Measurements from ENCODE around the gene PNMA6F. TPM values are rescaled to one million over a fixed set of nuclear protein-coding genes. Genes with fewer than 3 reads are reported as not detected.

The PNMA6F gene
- total and polyA plus RNA-seq, 4 donors, result not detected

DNA sequence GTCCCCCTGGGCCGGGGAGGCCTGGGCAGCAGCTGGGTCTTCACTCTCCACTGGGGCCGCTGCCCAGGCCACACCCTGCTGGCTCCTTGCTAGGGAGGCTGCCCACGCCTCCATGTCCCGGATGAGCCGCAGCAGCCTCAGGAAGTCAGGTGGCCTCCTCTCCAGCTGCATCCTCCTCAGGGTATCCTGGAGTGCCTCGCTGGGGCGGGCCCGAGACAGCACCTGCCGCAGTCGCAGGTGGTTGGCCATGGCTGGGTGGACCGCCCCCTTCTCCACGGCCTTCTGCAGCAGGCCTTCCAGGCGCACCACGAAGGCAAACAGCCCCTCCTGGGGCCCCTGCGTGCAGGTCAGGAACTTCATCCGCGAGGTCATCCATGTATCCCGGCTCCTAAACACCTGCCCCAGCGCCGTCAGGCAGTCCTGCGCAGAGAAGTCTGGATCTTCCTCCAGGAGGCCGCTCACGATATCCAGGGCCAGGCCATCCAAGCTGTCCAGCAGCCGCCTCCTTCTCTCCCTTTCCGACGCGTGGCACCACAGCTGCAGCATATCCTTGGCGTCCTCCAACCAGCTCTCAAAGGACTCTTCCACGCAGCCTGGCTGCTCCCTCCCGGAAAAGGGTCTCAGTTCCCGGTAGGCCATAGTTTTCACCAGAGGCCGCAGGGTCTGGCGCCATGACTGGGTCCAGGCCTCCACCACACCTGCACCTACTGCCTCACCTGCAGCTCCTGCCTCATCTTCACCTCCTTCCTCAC is 2.1 kb downstream of the PNMA6F start:
- Histone ChIP-seq H3K36me3 (ENCODE audit: control insufficient read depth in 4 of 4, insufficient read depth in 4 of 4, low read length in 4 of 4) (no peaks in the 10 kb centered on the region), H3K9ac (ENCODE audit: insufficient read depth in 1 of 2, low read length in 2 of 2) (no peak overlapping the region), H3K4me3 (no peak overlapping the region), H3K9me3 (ENCODE audit: control insufficient read depth in 4 of 4, insufficient read depth in 3 of 4, low read length in 3 of 4) (peaks cover 0 to 6% (median 0%) of the 10 kb centered on the region in 4 donors), H3K27me3 (ENCODE audit: control insufficient read depth in 3 of 3, insufficient read depth in 3 of 3, low read length in 2 of 3) (peaks cover 0 to 15% (median 2%) of the 10 kb centered on the region in 3 donors), H3K27ac (ENCODE audit: low read depth in 1 of 2, low read length in 1 of 2) (no peak overlapping the region), H3K4me1 (ENCODE audit: control insufficient read depth in 5 of 5, insufficient read depth in 5 of 5, low read length in 5 of 5) (no peaks in the 10 kb centered on the region)
- ATAC-seq (ENCODE audit: insufficient read depth, low FRiP score) (no peak), DNase-seq (peak; percentile 32 to 50 (median 39))
- TF ChIP-seq, protein P1, sequence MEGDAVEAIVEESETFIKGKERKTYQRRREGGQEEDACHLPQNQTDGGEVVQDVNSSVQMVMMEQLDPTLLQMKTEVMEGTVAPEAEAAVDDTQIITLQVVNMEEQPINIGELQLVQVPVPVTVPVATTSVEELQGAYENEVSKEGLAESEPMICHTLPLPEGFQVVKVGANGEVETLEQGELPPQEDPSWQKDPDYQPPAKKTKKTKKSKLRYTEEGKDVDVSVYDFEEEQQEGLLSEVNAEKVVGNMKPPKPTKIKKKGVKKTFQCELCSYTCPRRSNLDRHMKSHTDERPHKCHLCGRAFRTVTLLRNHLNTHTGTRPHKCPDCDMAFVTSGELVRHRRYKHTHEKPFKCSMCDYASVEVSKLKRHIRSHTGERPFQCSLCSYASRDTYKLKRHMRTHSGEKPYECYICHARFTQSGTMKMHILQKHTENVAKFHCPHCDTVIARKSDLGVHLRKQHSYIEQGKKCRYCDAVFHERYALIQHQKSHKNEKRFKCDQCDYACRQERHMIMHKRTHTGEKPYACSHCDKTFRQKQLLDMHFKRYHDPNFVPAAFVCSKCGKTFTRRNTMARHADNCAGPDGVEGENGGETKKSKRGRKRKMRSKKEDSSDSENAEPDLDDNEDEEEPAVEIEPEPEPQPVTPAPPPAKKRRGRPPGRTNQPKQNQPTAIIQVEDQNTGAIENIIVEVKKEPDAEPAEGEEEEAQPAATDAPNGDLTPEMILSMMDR (IDR thresholded peaks at IDR 0.05; ENCODE audit: control extremely low read depth, extremely low read depth), result no peak
- WGBS, 2 donors, result 82 to 95% methylated on average over 16 to 33 of the region's 33 CpGs

DNA sequence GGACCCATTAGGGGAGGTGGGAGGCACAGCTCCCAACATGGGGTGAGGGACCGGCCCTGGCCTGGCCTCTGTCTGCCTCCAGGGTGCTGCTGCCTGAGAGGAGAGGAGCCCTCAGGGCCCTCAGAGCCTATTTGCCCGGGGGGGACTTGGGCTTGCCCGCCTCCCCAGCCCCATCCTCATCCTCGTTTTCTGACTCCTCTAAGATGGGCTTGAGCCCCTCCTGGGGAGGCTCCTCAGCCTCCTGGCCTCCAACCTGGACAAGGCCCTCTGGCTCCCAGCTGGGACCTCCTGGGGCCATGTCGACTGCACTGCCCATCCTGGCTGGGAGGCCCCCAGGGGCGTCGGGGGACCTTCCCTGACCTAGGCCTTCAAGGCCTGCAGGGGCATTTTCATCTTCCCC is 2.8 kb downstream of the PNMA6F start:
- TF ChIP-seq, protein P1 (IDR thresholded peaks at IDR 0.05; ENCODE audit: control extremely low read depth, extremely low read depth), result no peak
- 80 to 82% methylated on average over 4 to 7 of the region's 7 CpGs for WGBS, 2 donors
- H3K36me3 ChIP-seq (ENCODE audit: control insufficient read depth in 4 of 4, insufficient read depth in 4 of 4, low read length in 4 of 4), result no peaks in the 10 kb centered on the region
- no peak overlapping the region for H3K4me3 ChIP-seq
- H3K9me3 ChIP-seq (ENCODE audit: control insufficient read depth in 4 of 4, insufficient read depth in 3 of 4, low read length in 3 of 4), result peaks cover 0 to 6% (median 0%) of the 10 kb centered on the region in 4 donors
- H3K27me3 ChIP-seq (ENCODE audit: control insufficient read depth in 3 of 3, insufficient read depth in 3 of 3, low read length in 2 of 3), result peaks cover 0 to 15% (median 2%) of the 10 kb centered on the region in 3 donors
- DNase-seq (no peak), ATAC-seq (ENCODE audit: insufficient read depth, low FRiP score) (no peak)
- no peaks in the 10 kb centered on the region for H3K4me1 ChIP-seq (ENCODE audit: control insufficient read depth in 5 of 5, insufficient read depth in 5 of 5, low read length in 5 of 5)
- no peak overlapping the region for H3K9ac ChIP-seq (ENCODE audit: insufficient read depth in 1 of 2, low read length in 2 of 2)
- no peak overlapping the region for H3K27ac ChIP-seq (ENCODE audit: low read depth in 1 of 2, low read length in 1 of 2)

DNA sequence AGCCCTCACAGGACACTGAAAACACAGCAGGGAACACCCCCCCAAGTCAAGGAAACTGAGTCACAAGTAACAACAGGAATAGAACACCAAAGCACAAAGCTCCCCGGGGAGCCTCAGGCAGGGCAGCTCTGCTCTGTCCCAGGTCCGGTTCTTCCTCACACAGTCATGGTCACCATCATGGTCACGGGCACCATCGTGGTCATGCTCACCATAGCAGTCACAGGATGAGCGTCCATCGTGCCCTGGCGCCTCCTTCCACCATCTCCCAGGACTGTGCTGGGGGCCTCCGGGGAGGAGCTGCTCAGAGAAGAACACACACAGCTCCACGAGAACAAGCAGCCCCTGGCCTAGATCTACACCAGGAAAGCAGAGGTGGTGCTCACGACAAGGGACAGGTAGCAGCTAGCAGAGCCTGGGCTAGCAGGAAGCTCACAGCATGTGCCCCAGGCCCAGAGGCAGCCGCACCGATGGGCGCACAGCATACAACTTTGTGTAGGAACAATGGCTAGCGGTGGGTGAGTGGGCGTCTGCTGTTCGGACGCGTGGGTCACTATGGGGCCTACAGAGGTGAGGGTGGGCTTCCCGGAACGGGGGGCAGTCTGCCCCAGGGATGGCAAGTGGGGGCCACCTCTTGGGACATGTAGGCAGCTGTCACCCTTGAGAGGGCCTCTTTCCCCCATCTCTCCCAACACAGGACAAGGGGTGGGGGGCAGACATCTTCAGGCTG is 3.4 kb downstream of the PNMA6F start:
- TF ChIP-seq, protein P1 (IDR thresholded peaks at IDR 0.05; ENCODE audit: control extremely low read depth, extremely low read depth), result no peak
- Histone ChIP-seq H3K9me3 (ENCODE audit: control insufficient read depth in 4 of 4, insufficient read depth in 3 of 4, low read length in 3 of 4) (peaks cover 0 to 6% (median 0%) of the 10 kb centered on the region in 4 donors), H3K27ac (ENCODE audit: low read depth in 1 of 2, low read length in 1 of 2) (no peak overlapping the region), H3K4me1 (ENCODE audit: control insufficient read depth in 5 of 5, insufficient read depth in 5 of 5, low read length in 5 of 5) (no peaks in the 10 kb centered on the region), H3K9ac (ENCODE audit: insufficient read depth in 1 of 2, low read length in 2 of 2) (no peak overlapping the region), H3K27me3 (ENCODE audit: control insufficient read depth in 3 of 3, insufficient read depth in 3 of 3, low read length in 2 of 3) (peaks cover 0 to 13% (median 2%) of the 10 kb centered on the region in 3 donors), H3K4me3 (no peak overlapping the region), H3K36me3 (ENCODE audit: control insufficient read depth in 4 of 4, insufficient read depth in 4 of 4, low read length in 4 of 4) (no peaks in the 10 kb centered on the region)
- WGBS, 2 donors, result 91 to 98% methylated on average over 14 to 20 of the region's 20 CpGs
- no peak for ATAC-seq (ENCODE audit: insufficient read depth, low FRiP score)
- no peak for DNase-seq

Measured in lung (tissue), 12 donors.